IMR-90 (cell line): ENCODE data around the gene SNRPA1. TPM values are rescaled to one million over a fixed set of nuclear protein-coding genes. Genes with fewer than 3 reads are reported as not detected.

Source experiments
- ATAC-seq: fragments of 200-7000 bp; cut with Tn5 transposase; 2 replicates; pipeline ENCODE4 v1.9.1; 2020; ENCODE audit warnings: low read depth, mild to moderate bottlenecking, moderate library complexity
- BruUV-seq: library from RNA; stranded (reverse); fragments of 400-500 nt; replicated peaks from 2 replicates; lab custom pipeline; 2021; lab: Mats Ljungman, UMichigan
- CTCF ChIA-PET: fragments of 300-600 bp; formaldehyde crosslinking; extraction: SDS; loops from one replicate; lab custom pipeline; 2021; ENCODE audit warnings: antibody characterized with exemption; lab: Yijun Ruan, JAX
- POLR2A ChIA-PET: fragments of 300-600 bp; sonication (Branson Sonifier 250); formaldehyde crosslinking; loops from one replicate; lab custom pipeline; 2022; ENCODE audit warnings: antibody characterized with exemption; ENCODE audit not compliant: unreplicated experiment; lab: Charles Lee
- DNase-seq: peaks from one replicate; pipeline ENCODE4 v3.0.0; 2013
- H2AFZ ChIP-seq: replicated peaks from 2 replicates; pipeline ENCODE3; 2013; ENCODE audit warnings: low read length, mild to moderate bottlenecking; ENCODE audit not compliant: poor library complexity
- H2AK5ac ChIP-seq: 2 replicates; pipeline ENCODE4 v1.6.1; 2013; ENCODE audit warnings: low read depth, low read length, inconsistent platforms
- H2AK9ac ChIP-seq: replicated peaks from 2 replicates; pipeline ENCODE3; 2013; ENCODE audit warnings: mild to moderate bottlenecking, low read depth, low read length, moderate library complexity; ENCODE audit not compliant: poor library complexity
- H2BK120ac ChIP-seq: 2 replicates; pipeline ENCODE4 v1.6.1; 2013; ENCODE audit warnings: low read depth, low read length, inconsistent platforms
- H2BK15ac ChIP-seq: 3 replicates; pipeline ENCODE4 v1.6.1; 2013; ENCODE audit warnings: low read depth, low read length, inconsistent platforms
- H2BK20ac ChIP-seq: 2 replicates; pipeline ENCODE4 v1.6.1; 2013; ENCODE audit warnings: low read depth, mild to moderate bottlenecking, inconsistent platforms, low read length, moderate library complexity
- H2BK5ac ChIP-seq: 2 replicates; pipeline ENCODE4 v1.6.1; 2013; ENCODE audit warnings: mild to moderate bottlenecking, low read depth, low read length, inconsistent platforms; ENCODE audit not compliant: poor library complexity, severe bottlenecking
- H3K14ac ChIP-seq: replicated peaks from 2 replicates; pipeline ENCODE4 v1.6.1; 2013; ENCODE audit warnings: low read depth, low read length, inconsistent platforms
- H3K18ac ChIP-seq: 2 replicates; pipeline ENCODE4 v1.6.1; 2013; ENCODE audit warnings: low read depth, low read length, control low read depth
- H3K23ac ChIP-seq: 2 replicates; pipeline ENCODE4 v1.6.1; 2013; ENCODE audit warnings: low read depth, low read length, inconsistent platforms
- H3K27ac ChIP-seq: 2 replicates; pipeline ENCODE4 v1.5.1; 2013; ENCODE audit warnings: mild to moderate bottlenecking, control low read depth, low read length; ENCODE audit not compliant: insufficient read depth
- H3K27me3 ChIP-seq: 2 replicates; pipeline ENCODE4 v1.6.1; 2013; ENCODE audit warnings: low read length; ENCODE audit not compliant: control insufficient read depth, insufficient read depth
- H3K36me3 ChIP-seq: 2 replicates; pipeline ENCODE4 v1.6.1; 2013; ENCODE audit warnings: low read length, mixed read lengths; ENCODE audit not compliant: control insufficient read depth, insufficient read depth
- H3K4ac ChIP-seq: 2 replicates; pipeline ENCODE4 v1.6.1; 2013; ENCODE audit warnings: low read depth, low read length, inconsistent platforms
- H3K4me1 ChIP-seq: 2 replicates; pipeline ENCODE4 v1.6.1; 2013; ENCODE audit warnings: low read length, mixed read lengths; ENCODE audit not compliant: control insufficient read depth, insufficient read depth
- H3K4me2 ChIP-seq: 2 replicates; pipeline ENCODE4 v1.6.1; 2013; ENCODE audit warnings: low read depth, mild to moderate bottlenecking, control low read depth, low read length, moderate library complexity
- H3K4me3 ChIP-seq: 2 replicates; pipeline ENCODE4 v1.5.1; 2013; ENCODE audit warnings: low read depth, mild to moderate bottlenecking, control low read depth, low read length, moderate library complexity; ENCODE audit not compliant: insufficient read depth
- H3K56ac ChIP-seq: 2 replicates; pipeline ENCODE4 v1.6.1; 2013; ENCODE audit warnings: low read length, inconsistent platforms; ENCODE audit not compliant: insufficient read depth; ENCODE audit errors: extremely low read depth
- H3K79me1 ChIP-seq, 2 experiments: 2 replicates each; pipeline ENCODE4 v1.6.1; 2013; ENCODE audit warnings: low read length in 2 of 2, inconsistent platforms in 1 of 2, low read depth in 1 of 2
- H3K9ac ChIP-seq: 2 replicates; pipeline ENCODE4 v1.6.1; 2013; ENCODE audit warnings: low read depth, low read length, control low read depth
- H3K9me1 ChIP-seq: 2 replicates; pipeline ENCODE4 v1.6.1; 2013; ENCODE audit warnings: low read length, inconsistent platforms; ENCODE audit not compliant: insufficient read depth
- H3K9me3 ChIP-seq: 2 replicates; pipeline ENCODE4 v1.6.1; 2013; ENCODE audit warnings: low read length; ENCODE audit not compliant: control insufficient read depth, insufficient read depth
- H4K20me1 ChIP-seq: 2 replicates; pipeline ENCODE4 v1.6.1; 2013; ENCODE audit warnings: low read length, inconsistent platforms; ENCODE audit not compliant: insufficient read depth
- H4K5ac ChIP-seq: 2 replicates; pipeline ENCODE4 v1.6.1; 2013; ENCODE audit warnings: mild to moderate bottlenecking, low read depth, low read length, control low read depth
- H4K8ac ChIP-seq, 2 experiments: 2 replicates each; pipeline ENCODE4 v1.6.1; 2013; ENCODE audit warnings: low read depth in 2 of 2, low read length in 2 of 2, control low read depth in 1 of 2, inconsistent platforms in 1 of 2
- H4K91ac ChIP-seq: 2 replicates; pipeline ENCODE4 v1.6.1; 2013; ENCODE audit warnings: low read depth, low read length, inconsistent platforms; ENCODE audit not compliant: insufficient read depth
- CEBPB ChIP-seq: IDR thresholded peaks from 2 replicates; pipeline ENCODE4 v1.6.1; 2012; ENCODE audit warnings: low read depth, low read length, improper control_type of control experiment
- CHD1 ChIP-seq: IDR thresholded peaks from 2 replicates; pipeline ENCODE4 v1.6.1; 2012; ENCODE audit warnings: low read depth, low read length, improper control_type of control experiment
- CTCF ChIP-seq: conservative IDR thresholded peaks from 2 replicates; pipeline ENCODE4 v1.5.1; 2012; ENCODE audit warnings: mild to moderate bottlenecking, low read depth, low read length, improper control_type of control experiment
- ELK1 ChIP-seq: fragments of 150-350 bp; IDR thresholded peaks from 2 replicates; pipeline ENCODE4 v1.6.1; 2016; ENCODE audit warnings: low read depth, mild to moderate bottlenecking, low read length, moderate library complexity, borderline replicate concordance
- FOS ChIP-seq: fragments of 150-350 bp; IDR thresholded peaks from 2 replicates; pipeline ENCODE4 v1.6.1; 2016; ENCODE audit warnings: low read depth, low read length
- MAFK ChIP-seq: IDR thresholded peaks from 2 replicates; pipeline ENCODE4 v1.6.1; 2012; ENCODE audit warnings: low read depth, low read length, improper control_type of control experiment
- MXI1 ChIP-seq: IDR thresholded peaks from 2 replicates; pipeline ENCODE4 v1.6.1; 2012; ENCODE audit warnings: low read depth, mild to moderate bottlenecking, low read length, moderate library complexity, borderline replicate concordance
- POLR2A ChIP-seq: IDR thresholded peaks from 2 replicates; pipeline ENCODE4 v1.6.1; 2012; ENCODE audit warnings: mild to moderate bottlenecking, low read depth, low read length
- RAD21 ChIP-seq: IDR thresholded peaks from 2 replicates; pipeline ENCODE4 v1.6.1; 2012; ENCODE audit warnings: low read length, improper control_type of control experiment
- RCOR1 ChIP-seq: IDR thresholded peaks from 2 replicates; pipeline ENCODE4 v1.6.1; 2012; ENCODE audit warnings: mild to moderate bottlenecking, low read length, improper control_type of control experiment; ENCODE audit not compliant: insufficient replicate concordance
- RFX5 ChIP-seq: IDR thresholded peaks from 2 replicates; pipeline ENCODE4 v1.8.0; 2012; ENCODE audit warnings: low read depth, mild to moderate bottlenecking, low read length, moderate library complexity
- SMC3 ChIP-seq: fragments of 150-350 bp; IDR thresholded peaks from 2 replicates; pipeline ENCODE4 v1.6.1; 2016; ENCODE audit warnings: low read depth, mild to moderate bottlenecking, antibody characterized with exemption, low read length, moderate library complexity
- USF2 ChIP-seq: fragments of 150-350 bp; IDR thresholded peaks from 2 replicates; pipeline ENCODE4 v1.6.1; 2017; ENCODE audit warnings: mild to moderate bottlenecking, antibody characterized with exemption, low read length, low read depth
- WGBS, 2 experiments: methylation state at CpG; one replicate each; pipeline versions ENCODE4 v1.1.5 to v1.1.7; 2013; ENCODE audit warnings: missing lambda C conversion rate in 2 of 2; ENCODE audit not compliant: insufficient read length in 1 of 2; ENCODE audit errors: extremely low coverage in 2 of 2; 5-methylcytosine and 5-hydroxymethylcytosine counted together
- dilution Hi-C: fragments of 300-500 bp; cut with HindIII; formaldehyde crosslinking; loops from one replicate; pipeline ENCODE4 v1.14.3; 2018; ENCODE audit warnings: low sequenced_read_pairs; ENCODE audit not compliant: unreplicated experiment
- in situ Hi-C: fragments of 300-500 bp; cut with MboI; formaldehyde crosslinking; loops from 3 replicates; pipeline ENCODE4 v1.14.3; 2019; ENCODE audit warnings: low sequenced_read_pairs, inconsistent platforms, mixed read lengths
- intact Hi-C: fragments of 100-400 bp; cut with micrococcal nuclease; formaldehyde crosslinking; loops from 2 replicates; pipeline ENCODE4 v1.10.0; 2022
- polyA plus RNA-seq, 3 experiments: library from polyadenylated mRNA; depleted of rRNA; stranded (reverse); fragments of >200 nt; gene quantifications; 2 replicates each; pipeline ENCODE4 v1.2.3, GENCODE V29; 2012; ENCODE audit warnings: low replicate concordance in 1 of 3
- total RNA-seq: library from RNA; depleted of rRNA; stranded (reverse); fragments of >200 nt; gene quantifications from 2 replicates; pipeline ENCODE4 v1.2.3, GENCODE V29; 2012

The SNRPA1 gene
- total and polyA plus RNA-seq, 2 of the 4 experiments (the other 2 are of a cell fraction) = 37.1 to 79.9 TPM

GRCh38 chr15:101276501-101277037 lies 18.5 kb downstream of the SNRPA1 start:
- no peaks in the 10 kb centered on the region for H3K27me3 ChIP-seq
- H2AK9ac ChIP-seq = peak overlapping the region; percentile 99
- H3K36me3 ChIP-seq = peaks cover 41% of the 10 kb centered on the region
- peak overlapping the region; percentile 95 for H3K14ac ChIP-seq
- peak overlapping the region; percentile 18; the same call in 1 of the 3 replicates for H2BK15ac ChIP-seq
- H4K5ac ChIP-seq = peak overlapping the region; percentile 9; the same call in 1 of the 2 replicates
- peak overlapping the region; percentile 47; the same call in 1 of the 2 replicates for H2BK120ac ChIP-seq
- peak overlapping the region; percentile 86 for H2AFZ ChIP-seq
- H4K20me1 ChIP-seq = peaks cover 16% of the 10 kb centered on the region; the same call in 1 of the 2 replicates
- ChIA-PET CTCF (interaction anchor here (0.6 to 1.0 kb wide), 3 partner anchors 9 to 12 kb away, joined by 3 to 4 read pairs (median 3); no protein-coding TSS in a partner anchor), POLR2A (no interaction called here)
- H3K23ac ChIP-seq = peak overlapping the region; percentile 95
- 0 out of 2 replicates have a peak, but pooled peaks cover 2% of the 10 kb centered on the region for H3K4me1 ChIP-seq
- peak overlapping the region; percentile 82 for H3K4me2 ChIP-seq
- H2BK5ac ChIP-seq = peak overlapping the region; percentile 44
- H2BK20ac ChIP-seq = no peak overlapping the region
- H3K9me3 ChIP-seq = no peaks in the 10 kb centered on the region
- no peak overlapping the region for H3K18ac ChIP-seq
- peak; percentile 9; the same call in 1 of the 2 replicates for ATAC-seq
- peak overlapping the region; percentile 70 for H3K27ac ChIP-seq
- peaks cover 7% of the 10 kb centered on the region; the same call in 1 of the 2 replicates for H3K9me1 ChIP-seq
- peak overlapping the region; percentile 93 for H3K56ac ChIP-seq
- 31% methylated on average over 6 of the region's 14 CpGs; no CpG with 5 or more reads in 1 of the 2 experiments for WGBS, 2 experiments
- TF ChIP-seq MAFK = no peak
- 0 out of 2 replicates have a peak, but pooled peaks have one; percentile 4 for TF ChIP-seq RAD21
- 0 out of 2 replicates have a peak, but pooled peaks have one; percentile 11 for TF ChIP-seq SMC3
- TF ChIP-seq RCOR1 = no peak
- no peak for TF ChIP-seq ELK1
- TF ChIP-seq RFX5 = no peak
- TF ChIP-seq POLR2A = no peak
- no peak for TF ChIP-seq FOS
- TF ChIP-seq CHD1 = peak; percentile 92
- TF ChIP-seq CEBPB = no peak
- no peak for TF ChIP-seq MXI1
- TF ChIP-seq USF2 = no peak
- TF ChIP-seq CTCF = peak; percentile 35; the same call in 1 of the 2 replicates
- peak overlapping the region; percentile 82 for H3K4ac ChIP-seq
- dilution Hi-C loops = no loop called here
- intact Hi-C loops = no loop called here
- H4K8ac ChIP-seq = peak overlapping the region; percentile 75 to 95
- peak overlapping the region; percentile 96 for H3K9ac ChIP-seq
- no TSS peak for BruUV-seq
- peak overlapping the region; percentile 95 for H2AK5ac ChIP-seq
- in situ Hi-C loops = no loop called here
- peak overlapping the region; percentile 87 for H4K91ac ChIP-seq
- H3K79me1 ChIP-seq = peaks cover 35 to 53% of the 10 kb centered on the region in 2 experiments
- H3K4me3 ChIP-seq = peak overlapping the region; percentile 77
- peak; percentile 47 for DNase-seq
